IPS DF 6.9 (cell line): ENCODE data around the gene GPAT3.
"Not testable (repeated sequence)": the region's sequence is repeated elsewhere in the genome, so short reads cannot be mapped to it uniquely, and the experiment has no call there.

ENCODE experiments used
- DNase-seq: peaks from one replicate; pipeline ENCODE4 v3.0.0-alpha.2; 2013; ENCODE audit warnings: low read depth, low spot score
- H3K27ac ChIP-seq: one replicate; pipeline ENCODE4 v1.5.1; 2013; ENCODE audit warnings: low read length, control low read depth
- H3K27me3 ChIP-seq: 2 replicates; pipeline ENCODE4 v1.6.1; 2013; ENCODE audit warnings: mild to moderate bottlenecking, low read length; ENCODE audit not compliant: control insufficient read depth, insufficient read depth
- H3K36me3 ChIP-seq: 2 replicates; pipeline ENCODE4 v1.6.1; 2013; ENCODE audit warnings: low read length; ENCODE audit not compliant: control insufficient read depth, insufficient read depth
- H3K4me1 ChIP-seq: 2 replicates; pipeline ENCODE4 v1.6.1; 2013; ENCODE audit warnings: low read length; ENCODE audit not compliant: control insufficient read depth, insufficient read depth
- H3K4me3 ChIP-seq: 2 replicates; pipeline ENCODE4 v1.5.1; 2013; ENCODE audit warnings: mild to moderate bottlenecking, low read length
- H3K9me3 ChIP-seq: 2 replicates; pipeline ENCODE4 v1.6.1; 2013; ENCODE audit warnings: low read length, inconsistent platforms; ENCODE audit not compliant: control insufficient read depth, insufficient read depth
- WGBS: extraction: QIAGEN DNeasy Blood & Tissue Kit; methylation state at CpG from one replicate; pipeline ENCODE4 v1.1.7; 2013; ENCODE audit warnings: mixed read lengths, missing lambda C conversion rate; ENCODE audit not compliant: insufficient read length, insufficient coverage; 5-methylcytosine and 5-hydroxymethylcytosine counted together

Gene GPAT3

GRCh38 chr4:83535520-83536361 lies at the start of gene GPAT3:
Gene GPAT3 (plus strand): TSS chr4:83536108. CDS start chr4:83536623, 515 bp downstream.
- no CpG with 5 or more reads among the region's 63 CpGs for WGBS
- Histone ChIP-seq H3K4me3 (peak within 1 kb of the TSS; percentile 77), H3K36me3 (no peaks in the 10 kb centered on the region), H3K27me3 (peaks cover 37% of the 10 kb centered on the region), H3K9me3 (no peaks in the 10 kb centered on the region), H3K27ac (no peak within 1 kb of the TSS), H3K4me1 (no peaks in the 10 kb centered on the region)
- no peak for DNase-seq

GRCh38 chr4:83486457-83487129 lies 49.3 kb upstream of the GPAT3 start:
- Histone ChIP-seq H3K27ac (no peak overlapping the region), H3K36me3 (no peaks in the 10 kb centered on the region), H3K9me3 (no peaks in the 10 kb centered on the region), H3K4me3 (no peak overlapping the region), H3K4me1 (no peaks in the 10 kb centered on the region), H3K27me3 (no peaks in the 10 kb centered on the region)
- no peak for DNase-seq
- WGBS, result no CpG with 5 or more reads among the region's 3 CpGs

GRCh38 chr4:83489711-83490326 lies 46.1 kb upstream of the GPAT3 start:
- H3K27me3 ChIP-seq, result no peaks in the 10 kb centered on the region
- H3K4me1 ChIP-seq, result no peaks in the 10 kb centered on the region
- no peaks in the 10 kb centered on the region for H3K9me3 ChIP-seq
- no peaks in the 10 kb centered on the region for H3K36me3 ChIP-seq
- no CpG with 5 or more reads among the region's 1 CpG for WGBS
- H3K4me3 ChIP-seq, result no peak overlapping the region
- H3K27ac ChIP-seq, result no peak overlapping the region
- no peak for DNase-seq

DNA sequence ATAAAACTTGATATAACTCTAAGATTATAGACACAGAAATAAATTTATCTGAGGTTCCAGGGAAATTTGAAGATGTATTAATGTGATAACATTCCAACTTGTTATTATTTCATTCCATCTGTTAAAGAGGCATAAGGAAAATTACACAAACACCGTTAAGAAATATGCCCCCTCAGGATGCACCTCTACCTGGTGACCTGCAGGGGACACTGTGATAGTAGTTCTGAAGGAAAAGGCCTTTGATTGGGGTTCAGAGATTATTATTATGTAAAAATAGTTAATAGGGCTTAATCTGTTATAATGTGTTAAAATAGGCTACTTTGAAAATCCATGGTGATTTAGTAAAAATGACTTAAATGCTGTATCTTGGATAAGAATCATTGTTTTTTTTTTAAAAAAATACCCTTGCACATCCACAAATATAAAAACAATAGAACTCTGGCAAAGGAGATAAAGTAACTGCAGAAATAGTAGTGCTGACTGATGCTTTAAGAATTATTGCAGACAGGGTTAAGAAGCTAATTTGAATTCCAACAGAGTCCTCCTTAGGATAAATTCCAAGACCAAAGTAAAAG lies 44.9 kb upstream of the GPAT3 start:
- Histone ChIP-seq H3K27ac (no peak overlapping the region), H3K9me3 (no peaks in the 10 kb centered on the region), H3K36me3 (no peaks in the 10 kb centered on the region), H3K4me3 (no peak overlapping the region), H3K4me1 (no peaks in the 10 kb centered on the region), H3K27me3 (no peaks in the 10 kb centered on the region)
- no CpG with 5 or more reads among the region's 1 CpG for WGBS
- DNase-seq, result no peak

DNA sequence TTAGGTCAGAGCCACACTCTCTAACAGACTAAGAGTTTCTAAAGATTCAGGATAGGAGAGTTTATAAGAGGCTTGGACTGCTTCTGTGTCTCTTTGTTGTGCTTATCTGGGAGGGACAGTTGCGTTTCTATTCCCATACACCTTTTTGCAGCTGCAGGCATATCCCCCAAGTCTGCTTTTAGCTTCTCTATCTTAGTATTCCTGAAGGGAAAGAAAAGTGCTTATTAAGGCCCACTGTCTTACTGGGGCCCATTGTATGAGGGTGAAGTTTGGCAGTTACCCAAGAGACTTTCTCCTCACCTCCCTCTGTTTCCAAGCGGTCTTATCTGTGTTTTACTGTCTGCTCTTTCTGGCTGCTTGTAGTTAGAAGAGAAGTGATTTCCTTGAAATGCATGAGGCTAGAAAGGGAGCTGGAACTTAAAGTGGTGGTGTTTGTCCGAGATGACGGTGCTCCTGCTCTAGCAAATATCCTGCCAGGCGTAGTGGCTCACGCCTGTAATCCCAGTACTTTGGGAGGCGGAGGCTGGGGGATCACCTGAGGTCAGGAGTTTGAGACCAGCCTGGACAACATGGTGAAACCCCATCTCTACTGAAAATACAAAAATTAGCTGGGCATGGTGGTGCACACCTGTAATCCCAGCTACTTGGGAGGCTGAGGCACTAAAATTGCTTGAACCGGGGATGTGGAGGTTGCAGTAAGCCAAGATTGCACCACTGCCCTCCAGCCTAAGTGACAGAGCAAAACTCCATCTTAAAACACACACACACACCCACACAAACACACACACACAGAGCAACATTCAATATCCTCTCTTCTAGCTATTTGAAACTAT lies 39.6 kb upstream of the GPAT3 start:
- H3K9me3 ChIP-seq, H3K4me1 ChIP-seq, H3K36me3 ChIP-seq, H3K27ac ChIP-seq, H3K27me3 ChIP-seq, H3K4me3 ChIP-seq, DNase-seq: not testable (repeated sequence)
- WGBS, result no CpG with 5 or more reads among the region's 8 CpGs

GRCh38 chr4:83498187-83498586 lies 37.7 kb upstream of the GPAT3 start:
- WGBS, result no CpG with 5 or more reads among the region's 1 CpG
- no peak for DNase-seq
- no peak overlapping the region for H3K27ac ChIP-seq
- no peaks in the 10 kb centered on the region for H3K4me1 ChIP-seq
- H3K4me3 ChIP-seq, result no peak overlapping the region
- H3K9me3 ChIP-seq, result no peaks in the 10 kb centered on the region
- H3K27me3 ChIP-seq, result no peaks in the 10 kb centered on the region
- H3K36me3 ChIP-seq, result no peaks in the 10 kb centered on the region

DNA sequence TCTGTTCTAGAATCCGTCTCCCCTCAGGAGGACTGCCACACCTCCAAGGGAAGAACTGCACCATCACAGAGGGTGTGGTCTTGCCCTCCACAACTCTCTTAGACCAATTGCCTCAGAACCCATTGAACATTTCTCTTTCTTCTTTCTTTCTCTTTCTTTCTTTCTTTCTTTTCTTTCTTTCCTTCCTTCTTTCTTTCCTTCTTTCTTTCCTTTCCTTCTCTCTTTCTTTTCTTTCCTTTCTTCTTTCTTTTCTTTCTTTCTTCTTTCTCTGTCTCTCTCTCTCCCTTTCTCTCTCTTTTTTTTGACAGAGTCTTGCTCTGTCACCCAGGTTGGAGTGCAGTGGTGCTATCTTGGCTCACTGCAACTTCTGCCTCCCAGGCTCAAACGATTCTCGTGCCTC lies 34.2 kb upstream of the GPAT3 start:
- not testable (repeated sequence) for DNase-seq, H3K4me1 ChIP-seq, H3K9me3 ChIP-seq, H3K4me3 ChIP-seq, H3K27ac ChIP-seq, H3K36me3 ChIP-seq, H3K27me3 ChIP-seq
- WGBS, result no CpG with 5 or more reads among the region's 3 CpGs

DNA sequence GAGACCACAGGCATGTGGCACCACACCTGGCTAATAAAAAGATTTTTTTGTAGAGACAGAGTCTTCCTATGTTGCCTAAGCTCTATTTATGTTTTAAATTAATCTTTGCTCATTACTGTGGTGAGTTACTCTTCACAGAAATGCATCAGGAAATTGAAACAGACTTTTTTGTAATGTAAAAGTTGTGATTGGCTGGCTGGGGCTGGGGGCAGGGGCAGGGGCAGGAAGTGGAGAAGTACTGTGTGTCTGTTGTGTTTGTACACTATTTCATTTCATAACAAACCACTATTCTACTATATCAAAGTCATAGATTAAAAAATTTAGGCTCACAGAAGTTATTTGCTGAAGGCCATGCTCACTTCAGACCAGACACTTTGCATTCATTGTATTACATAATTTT lies 31.9 kb upstream of the GPAT3 start:
- Histone ChIP-seq H3K4me1 (0 out of 2 replicates have a peak, but pooled peaks cover 1% of the 10 kb centered on the region), H3K36me3 (no peaks in the 10 kb centered on the region)

GRCh38 chr4:83504503-83504902 lies 31.4 kb upstream of the GPAT3 start:
- Histone ChIP-seq H3K4me1 (0 out of 2 replicates have a peak, but pooled peaks cover 1% of the 10 kb centered on the region), H3K36me3 (no peaks in the 10 kb centered on the region), H3K9me3 (no peaks in the 10 kb centered on the region), H3K27ac (no peak overlapping the region), H3K27me3 (no peaks in the 10 kb centered on the region), H3K4me3 (no peak overlapping the region)
- no CpG with 5 or more reads among the region's 4 CpGs for WGBS
- DNase-seq, result no peak

More for the DNA sequence above, 31.9 kb upstream of the GPAT3 start:
- H3K27me3 ChIP-seq, result no peaks in the 10 kb centered on the region
- no peak overlapping the region for H3K27ac ChIP-seq
- H3K4me3 ChIP-seq, result no peak overlapping the region
- H3K9me3 ChIP-seq, result no peaks in the 10 kb centered on the region
- no peak for DNase-seq

DNA sequence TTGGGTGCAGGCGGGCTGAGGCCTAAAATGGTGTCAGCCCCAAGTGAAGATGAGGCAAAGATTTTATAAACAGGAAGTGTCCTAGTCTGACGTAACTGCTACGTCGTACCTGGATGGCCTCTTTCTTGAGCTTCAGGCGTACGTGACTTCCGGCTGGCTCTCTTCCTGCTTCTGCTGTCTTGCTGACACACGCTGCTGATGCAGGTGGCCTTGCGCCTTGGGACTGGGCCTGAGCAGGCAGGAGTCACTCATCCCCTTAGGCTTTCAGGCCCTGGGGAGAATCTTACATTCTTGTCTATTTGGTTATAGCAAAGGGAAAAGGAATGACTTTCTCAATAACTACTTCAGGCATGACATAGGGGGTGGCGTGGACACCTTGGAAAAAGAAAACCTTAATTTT lies 30.9 kb upstream of the GPAT3 start:
- Histone ChIP-seq H3K27ac (no peak overlapping the region), H3K4me1 (0 out of 2 replicates have a peak, but pooled peaks cover 1% of the 10 kb centered on the region), H3K27me3 (no peaks in the 10 kb centered on the region), H3K4me3 (no peak overlapping the region), H3K36me3 (no peaks in the 10 kb centered on the region), H3K9me3 (no peaks in the 10 kb centered on the region)
- DNase-seq, result no peak
- WGBS, result no CpG with 5 or more reads among the region's 10 CpGs
